Endothelial cell of umbilical vein (primary cell): Measurements from ENCODE around the gene NRAS.

Experiments
- CTCF ChIP-seq, 2 donors: IDR thresholded peaks; 1 replicate in 1 of 2; 2 replicates in 1 of 2; pipeline ENCODE4 v1.5.1; 2011; ENCODE audit warnings: low read length in 2 of 2, mild to moderate bottlenecking in 2 of 2, moderate library complexity in 2 of 2, control low read depth in 1 of 2, inconsistent platforms in 1 of 2, low read depth in 1 of 2; ENCODE audit not compliant: insufficient read depth in 1 of 2; ENCODE audit errors: extremely low read depth in 1 of 2
- EZH2 ChIP-seq: IDR thresholded peaks from 2 replicates; pipeline ENCODE4 v1.6.1; 2012; ENCODE audit warnings: borderline replicate concordance, low read depth, mild to moderate bottlenecking, moderate library complexity, low read length, inconsistent platforms; ENCODE audit not compliant: severe bottlenecking
- GATA2 ChIP-seq: IDR thresholded peaks from 2 replicates; pipeline ENCODE4 v1.7.0; 2011; ENCODE audit warnings: low read depth, mild to moderate bottlenecking, moderate library complexity, mixed read lengths, low read length; ENCODE audit not compliant: insufficient read length, insufficient read depth
- POLR2A ChIP-seq: IDR thresholded peaks from 2 replicates; pipeline ENCODE4 v1.6.1; 2012; ENCODE audit warnings: low read depth, mild to moderate bottlenecking, control low read depth, low read length

- TF ChIP-seq POLR2A (no peak), CTCF (IDR thresholded peaks at IDR 0.05; ENCODE audit: extremely low read depth in 1 of 2, insufficient read depth in 1 of 2, low read depth in 1 of 2, low read length in 2 of 2) (no peak), EZH2 (no peak), GATA2 (no peak)
These were observed 13.3 kb downstream of the NRAS start for GRCh38 chr1:114703242-114703641.
